Vagina (tissue), 2 donors: ENCODE results near the gene CUX1. TPM values are rescaled to one million over a fixed set of nuclear protein-coding genes. Genes with fewer than 3 reads are reported as not detected.

ENCODE experiments used
- DNase-seq, 2 donors: peaks; one replicate each; pipeline ENCODE4 v3.0.0-alpha.2; 2017; ENCODE audit errors: extremely low spot score in 2 of 2
- H3K27ac ChIP-seq: fragments of 200-600 bp; sonication (generic); one replicate; pipeline ENCODE4 v1.5.1; 2019
- H3K27me3 ChIP-seq: fragments of 200-600 bp; sonication (generic); one replicate; pipeline ENCODE4 v1.5.1; 2019
- H3K36me3 ChIP-seq, 2 donors: fragments of 200-600 bp; sonication (generic); one replicate each; pipeline ENCODE4 v1.5.1; 2017 to 2019
- H3K4me1 ChIP-seq: fragments of 200-600 bp; sonication (generic); one replicate; pipeline ENCODE4 v1.5.1; 2019
- H3K4me3 ChIP-seq, 2 donors: fragments of 200-600 bp; sonication (generic); 1 replicate in 1 of 2; 2 replicates in 1 of 2; pipeline ENCODE4 v1.5.1; 2016 to 2019
- H3K9me3 ChIP-seq: fragments of 200-600 bp; sonication (generic); one replicate; pipeline ENCODE4 v1.5.1; 2019
- CTCF ChIP-seq, 3 experiments: fragments of 450-650 bp in 2 of 3; fragments of 200-600 bp in 1 of 3; sonication (generic) in 1 of 3; IDR thresholded peaks; one replicate each; pipeline ENCODE4 v1.5.1; 2017 to 2019; ENCODE audit warnings: antibody characterized with exemption in 3 of 3, mild to moderate bottlenecking in 2 of 3, moderate library complexity in 2 of 3
- POLR2A ChIP-seq, 2 donors: fragments of 450-650 bp; IDR thresholded peaks; one replicate each; pipeline ENCODE4 v1.6.1; 2017; ENCODE audit warnings: antibody characterized with exemption in 2 of 2, mild to moderate bottlenecking in 2 of 2, moderate library complexity in 2 of 2
- POLR2AphosphoS5 ChIP-seq, 2 donors: sonication (generic); formaldehyde crosslinking; IDR thresholded peaks; one replicate each; pipeline ENCODE4 v1.9.0; 2017; ENCODE audit warnings: antibody characterized with exemption in 2 of 2, mild to moderate bottlenecking in 2 of 2, low read depth in 1 of 2; ENCODE audit not compliant: insufficient read depth in 1 of 2
- intact Hi-C: fragments of 100-400 bp; cut with DNase I; formaldehyde crosslinking; loops from one replicate; pipeline ENCODE4 v1.15.1; 2023
- total RNA-seq: library from RNA; depleted of rRNA; stranded (reverse); fragments of >200 nt; gene quantifications from one replicate; pipeline ENCODE4 v1.2.3, GENCODE V29; 2016

The CUX1 gene
- total RNA-seq, 1 donor from 2014 or later, result 65.3 TPM

GRCh38 chr7:102313997-102314780, 496.8 kb downstream of the CUX1 start:
- no peak overlapping the region for H3K4me3 ChIP-seq
- DNase-seq, result no peak
- intact Hi-C loops, result no loop called here

GRCh38 chr7:102317231-102318059, 500.0 kb downstream of the CUX1 start:
- no peaks in the 10 kb centered on the region for H3K4me1 ChIP-seq
- peaks cover 0 to 11% of the 10 kb centered on the region in 2 donors for H3K36me3 ChIP-seq
- DNase-seq, result no peak
- intact Hi-C loops, result no loop called here
- H3K27ac ChIP-seq, result no peak overlapping the region
- no peaks in the 10 kb centered on the region for H3K9me3 ChIP-seq
- no peak overlapping the region for H3K4me3 ChIP-seq
- H3K27me3 ChIP-seq, result no peaks in the 10 kb centered on the region
- TF ChIP-seq POLR2A (IDR thresholded peaks at IDR 0.05) (no peak), CTCF (IDR thresholded peaks at IDR 0.05) (no peak), POLR2AphosphoS5 (IDR thresholded peaks at IDR 0.05; ENCODE audit: insufficient read depth in 1 of 2, low read depth in 1 of 2) (no peak)

More at GRCh38 chr7:102313997-102314780, 496.8 kb downstream of the CUX1 start:
- TF ChIP-seq CTCF (IDR thresholded peaks at IDR 0.05) (no peak), POLR2A (IDR thresholded peaks at IDR 0.05) (no peak), POLR2AphosphoS5 (IDR thresholded peaks at IDR 0.05; ENCODE audit: insufficient read depth in 1 of 2, low read depth in 1 of 2) (no peak)
- Histone ChIP-seq H3K36me3 (peaks cover 0 to 11% of the 10 kb centered on the region in 2 donors), H3K9me3 (no peaks in the 10 kb centered on the region), H3K27me3 (no peaks in the 10 kb centered on the region), H3K4me1 (no peaks in the 10 kb centered on the region), H3K27ac (no peak overlapping the region)

- peaks cover 0 to 11% of the 10 kb centered on the region in 2 donors for H3K36me3 ChIP-seq
- intact Hi-C loops, result no loop called here
- TF ChIP-seq POLR2A (IDR thresholded peaks at IDR 0.05) (no peak), POLR2AphosphoS5 (IDR thresholded peaks at IDR 0.05; ENCODE audit: insufficient read depth in 1 of 2, low read depth in 1 of 2) (no peak), CTCF (IDR thresholded peaks at IDR 0.05) (no peak)
- no peak for DNase-seq
- H3K4me1 ChIP-seq, result no peaks in the 10 kb centered on the region
- no peaks in the 10 kb centered on the region for H3K27me3 ChIP-seq
- no peak overlapping the region for H3K27ac ChIP-seq
- no peak overlapping the region for H3K4me3 ChIP-seq
- no peaks in the 10 kb centered on the region for H3K9me3 ChIP-seq
Observed at GRCh38 chr7:102318482-102318971, 501.1 kb downstream of the CUX1 start.

- TF ChIP-seq POLR2A (IDR thresholded peaks at IDR 0.05), result no peak
- no peak for TF ChIP-seq POLR2AphosphoS5 (IDR thresholded peaks at IDR 0.05; ENCODE audit: insufficient read depth in 1 of 2, low read depth in 1 of 2)
- TF ChIP-seq CTCF (IDR thresholded peaks at IDR 0.05), result no peak
- no peaks in the 10 kb centered on the region for H3K4me1 ChIP-seq
- H3K9me3 ChIP-seq, result no peaks in the 10 kb centered on the region
- DNase-seq, result no peak
- H3K36me3 ChIP-seq, result peaks cover 0 to 1% of the 10 kb centered on the region in 2 donors
- no peak overlapping the region for H3K27ac ChIP-seq
- no peaks in the 10 kb centered on the region for H3K27me3 ChIP-seq
- no peak overlapping the region for H3K4me3 ChIP-seq
- intact Hi-C loops, result no loop called here
Observed at GRCh38 chr7:102319671-102320070, 502.2 kb downstream of the CUX1 start.
